NCI-H1436 (cell line): ENCODE results near the gene KANSL1L.
"Not testable (repeated sequence)": the region's sequence is repeated elsewhere in the genome, so short reads cannot be mapped to it uniquely, and the experiment has no call there.

Experiments used
- DNase-seq: peaks from one replicate; lab custom pipeline; 2025; lab: John Stamatoyannopoulos, UW

The KANSL1L gene, protein sequence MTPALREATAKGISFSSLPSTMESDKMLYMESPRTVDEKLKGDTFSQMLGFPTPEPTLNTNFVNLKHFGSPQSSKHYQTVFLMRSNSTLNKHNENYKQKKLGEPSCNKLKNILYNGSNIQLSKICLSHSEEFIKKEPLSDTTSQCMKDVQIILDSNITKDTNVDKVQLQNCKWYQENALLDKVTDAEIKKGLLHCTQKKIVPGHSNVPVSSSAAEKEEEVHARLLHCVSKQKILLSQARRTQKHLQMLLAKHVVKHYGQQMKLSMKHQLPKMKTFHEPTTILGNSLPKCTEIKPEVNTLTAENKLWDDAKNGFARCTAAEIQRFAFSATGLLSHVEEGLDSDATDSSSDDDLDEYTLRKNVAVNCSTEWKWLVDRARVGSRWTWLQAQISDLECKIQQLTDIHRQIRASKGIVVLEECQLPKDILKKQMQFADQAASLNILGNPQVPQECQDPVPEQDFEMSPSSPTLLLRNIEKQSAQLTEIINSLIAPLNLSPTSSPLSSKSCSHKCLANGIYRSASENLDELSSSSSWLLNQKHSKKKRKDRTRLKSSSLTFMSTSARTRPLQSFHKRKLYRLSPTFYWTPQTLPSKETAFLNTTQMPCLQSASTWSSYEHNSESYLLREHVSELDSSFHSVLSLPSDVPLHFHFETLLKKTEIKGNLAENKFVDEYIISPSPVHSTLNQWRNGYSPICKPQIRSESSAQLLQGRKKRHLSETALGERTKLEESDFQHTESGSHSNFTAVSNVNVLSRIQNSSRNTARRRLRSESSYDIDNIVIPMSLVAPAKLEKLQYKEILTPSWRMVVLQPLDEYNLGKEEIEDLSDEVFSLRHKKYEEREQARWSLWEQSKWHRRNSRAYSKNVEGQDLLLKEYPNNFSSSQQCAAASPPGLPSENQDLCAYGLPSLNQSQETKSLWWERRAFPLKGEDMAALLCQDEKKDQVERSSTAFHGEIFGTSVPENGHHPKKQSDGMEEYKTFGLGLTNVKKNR

GRCh38 chr2:210171309-210172218, at the start of gene KANSL1L:
Gene KANSL1L, minus strand, starts transcription at chr2:210171409. Its CDS starts 16,827 bp downstream, at chr2:210154582.
- DNase-seq: peak; percentile 95

DNA sequence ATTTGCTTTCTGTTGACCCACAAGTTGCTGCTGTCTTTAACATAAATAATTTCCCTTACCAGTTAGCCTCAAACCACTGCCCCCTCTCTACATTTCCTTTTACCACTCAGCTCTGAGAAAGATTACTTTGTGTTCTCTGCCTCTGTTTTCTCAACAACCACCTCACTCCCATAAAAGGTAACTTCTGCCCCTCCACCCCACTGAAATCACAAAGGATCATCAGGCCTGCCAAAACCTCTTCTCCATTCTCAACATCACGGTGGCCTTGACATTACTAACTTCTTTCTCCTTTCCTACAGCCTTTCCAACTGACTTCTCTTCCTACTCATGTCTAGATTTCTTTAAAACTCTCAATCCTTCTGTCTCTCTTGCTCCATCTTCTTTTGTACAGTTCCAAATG, 43.9 kb upstream of the KANSL1L start:
- DNase-seq: no peak

DNA sequence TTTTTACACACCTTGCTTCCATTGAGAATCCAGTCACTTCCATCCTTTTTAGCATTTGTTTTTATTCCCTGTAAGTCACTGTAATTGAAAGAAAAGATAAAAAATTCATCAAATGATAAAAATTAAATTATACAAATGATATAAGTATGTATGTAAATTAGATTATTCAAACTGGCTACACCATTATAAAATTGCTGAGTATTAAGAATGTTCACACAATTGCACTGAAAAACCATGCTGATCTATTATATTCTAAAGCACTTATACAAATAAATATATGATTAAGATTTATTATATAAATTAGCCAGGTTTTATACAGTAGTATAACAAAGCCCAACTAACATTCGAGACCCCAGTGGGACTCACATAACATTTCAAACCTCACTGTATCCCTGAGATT, 39.0 kb upstream of the KANSL1L start:
- no peak for DNase-seq

GRCh38 chr2:210207929-210208328, 36.7 kb upstream of the KANSL1L start:
- DNase-seq: no peak

- DNase-seq: no peak
Observed at GRCh38 chr2:210203558-210203957, 32.3 kb upstream of the KANSL1L start.

- DNase-seq: no peak
Observed at GRCh38 chr2:210203147-210203546, 31.9 kb upstream of the KANSL1L start.

- no peak for DNase-seq
Observed at GRCh38 chr2:210199854-210200253, 28.6 kb upstream of the KANSL1L start.

DNA sequence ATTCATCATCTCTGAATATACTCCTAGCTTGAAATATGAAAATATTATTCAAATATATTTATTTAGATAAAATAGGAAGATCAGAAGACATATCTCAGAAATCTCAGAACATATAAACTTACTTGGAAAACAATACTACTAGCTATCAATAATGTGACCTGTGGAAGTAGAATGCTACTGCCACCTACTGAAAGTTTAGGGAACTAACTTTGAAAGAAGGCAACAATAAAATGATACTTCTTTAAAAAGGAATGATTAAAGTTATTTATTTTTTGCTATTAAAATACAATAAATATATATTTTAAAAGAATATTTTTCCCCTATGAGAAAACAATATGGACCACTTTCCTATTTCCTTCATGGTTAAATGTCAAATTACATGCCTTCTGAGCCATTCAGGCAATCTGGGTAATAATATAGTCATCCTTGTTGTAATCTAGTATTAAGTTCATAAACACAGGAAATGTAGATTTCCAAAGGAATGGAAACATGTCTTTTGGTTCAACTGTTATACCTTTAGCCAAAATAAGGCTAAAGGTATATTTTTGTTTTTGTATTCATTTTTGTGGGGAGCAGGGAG, 28.1 kb upstream of the KANSL1L start:
- DNase-seq: peak; percentile 22

GRCh38 chr2:210198326-210198725, 27.1 kb upstream of the KANSL1L start:
- DNase-seq: no peak

DNA sequence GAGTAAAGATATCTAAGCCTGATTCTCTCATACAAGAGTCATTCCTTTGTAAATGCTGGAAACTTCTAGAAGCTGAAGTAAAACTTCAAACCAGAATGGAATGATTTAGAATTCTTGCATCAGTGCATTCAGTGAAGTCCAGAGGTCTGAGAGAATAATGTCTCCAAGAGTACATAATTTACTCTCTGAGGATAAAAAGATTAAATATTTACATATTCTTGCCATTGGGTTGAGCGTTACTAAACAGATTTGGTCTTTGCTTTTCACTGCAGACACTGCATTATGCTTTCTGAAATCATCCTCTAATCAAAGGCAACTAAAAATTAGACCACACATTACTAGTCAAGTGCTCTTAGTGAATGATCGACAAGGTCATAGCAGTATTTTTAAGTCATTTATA, 26.5 kb upstream of the KANSL1L start:
- no peak for DNase-seq

GRCh38 chr2:210195101-210195852, 24.1 kb upstream of the KANSL1L start:
- DNase-seq: peak; percentile 56

- DNase-seq: no peak
Observed at GRCh38 chr2:210190345-210190744, 19.1 kb upstream of the KANSL1L start.

DNA sequence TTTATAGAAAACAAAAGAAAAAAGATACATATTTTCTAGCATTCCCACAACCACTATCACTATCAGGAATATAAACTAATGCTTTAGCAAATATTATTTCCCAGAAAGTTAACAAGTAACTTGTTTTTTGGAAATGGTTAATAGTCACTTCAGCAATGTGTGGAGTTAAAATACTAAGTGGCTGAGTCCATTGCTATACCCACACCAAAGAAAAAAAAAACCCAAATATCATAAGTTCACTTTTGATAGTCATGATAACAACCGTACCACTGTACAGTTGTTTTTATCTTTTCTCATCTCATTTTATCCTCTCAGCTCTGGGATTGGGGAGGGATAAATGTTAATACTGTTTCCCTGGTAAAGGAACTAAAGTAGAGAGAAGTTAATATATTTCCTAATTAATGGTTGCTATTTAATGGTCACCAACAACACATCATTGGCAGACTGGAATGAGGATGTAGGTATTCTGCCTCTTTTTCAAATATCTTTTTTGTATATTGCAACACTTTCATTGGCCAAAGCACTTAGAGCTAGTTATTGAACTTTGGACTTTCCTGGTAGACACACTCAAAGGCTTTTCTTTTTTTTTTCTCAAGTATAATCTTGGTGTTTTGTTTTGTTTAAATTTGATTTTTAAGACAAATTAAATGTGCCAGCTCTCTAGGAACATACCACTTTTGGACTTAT, 18.4 kb upstream of the KANSL1L start:
- no peak for DNase-seq

- no peak for DNase-seq
Observed at GRCh38 chr2:210188755-210189154, 17.5 kb upstream of the KANSL1L start.

- DNase-seq: no peak
Observed at GRCh38 chr2:210188190-210188589, 17.0 kb upstream of the KANSL1L start.

- not testable (repeated sequence) for DNase-seq
Observed at GRCh38 chr2:210183936-210184335, 12.7 kb upstream of the KANSL1L start.

GRCh38 chr2:210181606-210182088, 10.4 kb upstream of the KANSL1L start:
- not testable (repeated sequence) for DNase-seq

DNA sequence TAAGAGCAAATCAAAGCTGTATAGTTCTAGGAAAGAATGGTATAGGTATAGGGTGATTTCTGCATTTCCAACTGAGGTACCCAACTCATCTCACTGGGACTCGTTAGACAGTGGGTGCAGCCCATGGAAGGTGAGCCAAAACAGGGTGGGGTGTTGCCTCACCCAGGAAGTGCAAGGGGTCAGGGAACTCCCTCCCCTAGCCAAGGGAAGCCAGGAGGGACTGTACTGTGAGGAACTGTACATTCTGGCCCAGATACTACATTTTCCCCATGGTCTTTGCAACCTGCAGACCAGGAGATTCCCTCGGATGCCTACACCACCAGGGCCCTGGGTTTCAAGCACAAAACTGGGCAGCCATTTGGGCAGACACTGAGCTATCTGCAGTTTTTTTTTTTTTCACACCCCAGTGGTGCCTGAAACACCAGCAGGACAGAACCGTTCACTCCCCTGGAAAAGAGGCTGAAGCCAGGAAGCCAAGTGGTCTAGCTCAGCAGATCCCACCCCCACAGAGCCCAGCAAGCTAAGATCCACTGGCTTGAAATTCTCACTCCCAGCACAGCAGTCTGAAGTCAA, 9.9 kb upstream of the KANSL1L start:
- DNase-seq: not testable (repeated sequence)

DNA sequence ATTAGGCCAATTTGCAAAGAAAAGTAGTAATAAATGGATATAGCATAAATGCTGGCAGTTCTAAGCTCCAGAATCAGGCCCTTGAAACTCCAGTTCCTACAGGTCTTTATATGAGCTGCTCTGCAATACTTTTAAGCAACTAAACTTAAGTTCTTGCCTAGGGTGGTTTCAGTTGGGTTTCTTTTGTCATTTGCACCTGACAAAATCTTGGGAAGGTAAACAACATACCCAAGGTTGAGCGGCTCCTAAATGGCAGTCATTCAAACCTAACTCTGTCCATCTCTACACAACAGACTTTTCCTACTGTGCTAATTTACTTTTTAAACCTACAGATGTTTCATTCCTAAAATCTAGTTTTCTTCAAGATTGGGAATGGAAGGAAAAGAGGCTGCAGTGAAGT, 9.3 kb upstream of the KANSL1L start:
- DNase-seq: no peak
